ENCODE results near the gene ARRDC1. TPM values are rescaled to one million over a fixed set of nuclear protein-coding genes. Genes with fewer than 3 reads are reported as not detected.

The ARRDC1 gene
- total RNA-seq, 1 donor from 2014 or later = 110 TPM

- Histone ChIP-seq H3K4me3 (ENCODE audit: low read depth, low read length) (no peak overlapping the region), H3K27me3 (ENCODE audit: control insufficient read depth, insufficient read depth, low read length) (no peaks in the 10 kb centered on the region), H3K36me3 (ENCODE audit: control insufficient read depth, insufficient read depth, low read length) (no peaks in the 10 kb centered on the region)
- TF ChIP-seq CTCF (IDR thresholded peaks at IDR 0.05; ENCODE audit: insufficient read depth, low read length, poor library complexity, severe bottlenecking) = no peak
- DNase-seq (ENCODE audit: low read depth) = no peak
These were observed 24.6 kb downstream of the ARRDC1 start for GRCh38 chr9:137630126-137630525.

DNA sequence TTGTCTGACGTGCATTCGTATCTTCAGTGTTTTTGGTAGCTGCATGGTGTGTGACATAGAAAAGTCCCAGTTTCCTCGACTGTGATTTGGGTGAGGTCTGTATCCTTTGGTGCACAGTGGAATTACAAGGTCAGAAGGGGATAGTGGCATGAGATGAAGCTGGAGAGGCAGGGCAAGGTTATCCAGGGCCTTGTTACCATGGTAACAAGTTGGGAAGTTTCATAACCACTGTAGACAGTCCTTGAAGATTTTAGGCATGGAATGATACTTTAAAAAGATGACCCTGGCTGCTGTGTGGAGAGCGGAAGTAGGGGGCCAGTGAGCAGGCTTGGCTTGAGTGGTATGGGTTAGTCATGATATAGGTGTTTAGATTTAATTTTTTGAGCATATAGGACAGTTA, 25.2 kb downstream of the ARRDC1 start:
- Histone ChIP-seq H3K36me3 (ENCODE audit: control insufficient read depth, insufficient read depth, low read length) (no peaks in the 10 kb centered on the region), H3K4me3 (ENCODE audit: low read depth, low read length) (no peak overlapping the region), H3K27me3 (ENCODE audit: control insufficient read depth, insufficient read depth, low read length) (no peaks in the 10 kb centered on the region)
- DNase-seq (ENCODE audit: low read depth) = no peak
- no peak for TF ChIP-seq CTCF (IDR thresholded peaks at IDR 0.05; ENCODE audit: insufficient read depth, low read length, poor library complexity, severe bottlenecking)

GRCh38 chr9:137631345-137632229, 26.1 kb downstream of the ARRDC1 start:
- DNase-seq (ENCODE audit: low read depth) = no peak

GRCh38 chr9:137632230-137633161, 27.0 kb downstream of the ARRDC1 start:
- no peak for DNase-seq (ENCODE audit: low read depth)
- TF ChIP-seq CTCF (IDR thresholded peaks at IDR 0.05; ENCODE audit: insufficient read depth, low read length, poor library complexity, severe bottlenecking) = no peak
- Histone ChIP-seq H3K36me3 (ENCODE audit: control insufficient read depth, insufficient read depth, low read length) (no peaks in the 10 kb centered on the region), H3K4me3 (ENCODE audit: low read depth, low read length) (no peak overlapping the region), H3K27me3 (ENCODE audit: control insufficient read depth, insufficient read depth, low read length) (no peaks in the 10 kb centered on the region)

More at GRCh38 chr9:137631345-137632229, 26.1 kb downstream of the ARRDC1 start:
- H3K4me3 ChIP-seq (ENCODE audit: low read depth, low read length) = no peak overlapping the region
- TF ChIP-seq CTCF (IDR thresholded peaks at IDR 0.05; ENCODE audit: insufficient read depth, low read length, poor library complexity, severe bottlenecking) = no peak
- no peaks in the 10 kb centered on the region for H3K36me3 ChIP-seq (ENCODE audit: control insufficient read depth, insufficient read depth, low read length)
- H3K27me3 ChIP-seq (ENCODE audit: control insufficient read depth, insufficient read depth, low read length) = no peaks in the 10 kb centered on the region

GRCh38 chr9:137634016-137634415, 28.5 kb downstream of the ARRDC1 start:
- Histone ChIP-seq H3K36me3 (ENCODE audit: control insufficient read depth, insufficient read depth, low read length) (no peaks in the 10 kb centered on the region), H3K27me3 (ENCODE audit: control insufficient read depth, insufficient read depth, low read length) (no peaks in the 10 kb centered on the region), H3K4me3 (ENCODE audit: low read depth, low read length) (no peak overlapping the region)
- no peak for DNase-seq (ENCODE audit: low read depth)
- TF ChIP-seq CTCF (IDR thresholded peaks at IDR 0.05; ENCODE audit: insufficient read depth, low read length, poor library complexity, severe bottlenecking) = no peak
